ENCODE data around the gene RNF25.

GRCh38 chr2:218679119-218679518, 7.3 kb upstream of the RNF25 start:
- TF ChIP-seq CTCF (IDR thresholded peaks at IDR 0.05): no peak
- no peak for TF ChIP-seq POLR2A (IDR thresholded peaks at IDR 0.05)
